GM19468 (cell line): ENCODE results near the gene CHRNB2.

Experiments
- ATAC-seq: cut with Tn5 transposase; IDR thresholded peaks from one replicate; pipeline ENCODE4 v1.9.1; 2021; ENCODE audit warnings: mild to moderate bottlenecking, moderate library complexity, moderate number of reproducible peaks; ENCODE audit not compliant: unreplicated experiment; ENCODE audit errors: extremely low read depth

The CHRNB2 gene

GRCh38 chr1:154577346-154578057, 9.9 kb downstream of the CHRNB2 start:
- no peak for ATAC-seq

- no peak for ATAC-seq
These were observed 10.5 kb downstream of the CHRNB2 start for GRCh38 chr1:154578058-154578418.

GRCh38 chr1:154579374-154579773, 11.8 kb downstream of the CHRNB2 start:
- no peak for ATAC-seq

GRCh38 chr1:154581766-154582165, 14.2 kb downstream of the CHRNB2 start:
- no peak for ATAC-seq

GRCh38 chr1:154582885-154583284, 15.3 kb downstream of the CHRNB2 start:
- no peak for ATAC-seq

- no peak for ATAC-seq
These were observed 16.2 kb downstream of the CHRNB2 start for GRCh38 chr1:154583773-154584172.

- no peak for ATAC-seq
These were observed 16.9 kb downstream of the CHRNB2 start for GRCh38 chr1:154584267-154584994.

GRCh38 chr1:154586231-154586630, 18.7 kb downstream of the CHRNB2 start:
- no peak for ATAC-seq

- ATAC-seq: no peak
These were observed 19.1 kb downstream of the CHRNB2 start for GRCh38 chr1:154586641-154587040.

GRCh38 chr1:154589780-154590179, 22.2 kb downstream of the CHRNB2 start:
- ATAC-seq: no peak

GRCh38 chr1:154590756-154591155, 23.2 kb downstream of the CHRNB2 start:
- ATAC-seq: no peak

- no peak for ATAC-seq
These were observed 23.6 kb downstream of the CHRNB2 start for GRCh38 chr1:154591206-154591605.

- no peak for ATAC-seq
These were observed 25.8 kb downstream of the CHRNB2 start for GRCh38 chr1:154593390-154593789.

- ATAC-seq: no peak
These were observed 27.2 kb downstream of the CHRNB2 start for GRCh38 chr1:154594811-154595210.

- no peak for ATAC-seq
These were observed 28.0 kb downstream of the CHRNB2 start for GRCh38 chr1:154595621-154596020.

- ATAC-seq: no peak
These were observed 31.5 kb downstream of the CHRNB2 start for GRCh38 chr1:154598871-154599635.

GRCh38 chr1:154599658-154600057, 32.1 kb downstream of the CHRNB2 start:
- ATAC-seq: no peak

- no peak for ATAC-seq
These were observed 35.7 kb downstream of the CHRNB2 start for GRCh38 chr1:154603317-154603716.

- no peak for ATAC-seq
These were observed 38.0 kb downstream of the CHRNB2 start for GRCh38 chr1:154605534-154605933.

GRCh38 chr1:154607106-154607608, 39.6 kb downstream of the CHRNB2 start:
- ATAC-seq: no peak
